Erythroblast (primary cell): ENCODE data around the gene SNX18.
A peak's percentile ranks its signal among the peaks of the same experiment; 100 is the strongest.
"Not testable (repeated sequence)": the region's sequence is repeated elsewhere in the genome, so short reads cannot be mapped to it uniquely, and the experiment has no call there.

ENCODE experiments used
- DNase-seq, 2 experiments: peaks; one replicate each; lab custom pipeline; 2025; lab: John Stamatoyannopoulos, UW
- GATA1 ChIP-seq: IDR thresholded peaks from 2 replicates; pipeline ENCODE4 v1.6.1; 2011; ENCODE audit warnings: low read depth, mild to moderate bottlenecking, control low read depth, low read length, moderate library complexity
- POLR2A ChIP-seq: IDR thresholded peaks from 2 replicates; pipeline ENCODE4 v1.6.1; 2011; ENCODE audit warnings: mild to moderate bottlenecking, low read length

SNX18 gene, protein sequence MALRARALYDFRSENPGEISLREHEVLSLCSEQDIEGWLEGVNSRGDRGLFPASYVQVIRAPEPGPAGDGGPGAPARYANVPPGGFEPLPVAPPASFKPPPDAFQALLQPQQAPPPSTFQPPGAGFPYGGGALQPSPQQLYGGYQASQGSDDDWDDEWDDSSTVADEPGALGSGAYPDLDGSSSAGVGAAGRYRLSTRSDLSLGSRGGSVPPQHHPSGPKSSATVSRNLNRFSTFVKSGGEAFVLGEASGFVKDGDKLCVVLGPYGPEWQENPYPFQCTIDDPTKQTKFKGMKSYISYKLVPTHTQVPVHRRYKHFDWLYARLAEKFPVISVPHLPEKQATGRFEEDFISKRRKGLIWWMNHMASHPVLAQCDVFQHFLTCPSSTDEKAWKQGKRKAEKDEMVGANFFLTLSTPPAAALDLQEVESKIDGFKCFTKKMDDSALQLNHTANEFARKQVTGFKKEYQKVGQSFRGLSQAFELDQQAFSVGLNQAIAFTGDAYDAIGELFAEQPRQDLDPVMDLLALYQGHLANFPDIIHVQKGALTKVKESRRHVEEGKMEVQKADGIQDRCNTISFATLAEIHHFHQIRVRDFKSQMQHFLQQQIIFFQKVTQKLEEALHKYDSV

GRCh38 chr5:54517512-54518145 lies at the start of gene SNX18:
SNX18 (plus strand) TSS chr5:54517759; CDS start chr5:54517953, 194 bp downstream.
- TF ChIP-seq GATA1 (no peak), POLR2A (peak; percentile 24)
- peak; percentile 94 to 96 for DNase-seq

DNA sequence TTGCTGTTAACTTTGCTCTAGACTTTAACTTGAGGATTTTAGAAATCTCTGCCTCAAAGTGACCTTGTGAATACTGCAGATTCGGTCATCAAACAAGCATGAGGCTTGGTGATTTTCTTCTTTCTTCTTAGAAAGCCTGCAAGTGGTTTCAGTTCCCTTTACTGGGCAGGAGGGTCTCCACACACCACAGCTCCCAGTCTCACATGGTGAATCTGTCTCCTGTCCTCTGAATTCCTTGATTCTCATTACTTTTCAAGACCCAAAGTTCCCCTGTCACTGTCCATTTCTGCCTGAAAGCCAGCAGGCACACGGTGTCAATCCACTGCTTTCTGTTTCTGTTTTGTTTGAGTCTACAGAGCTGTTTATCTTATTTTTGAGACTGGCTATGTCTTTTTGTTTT lies 47.9 kb upstream of the SNX18 start:
- no peak for TF ChIP-seq POLR2A
- TF ChIP-seq GATA1 = no peak
- DNase-seq = no peak

GRCh38 chr5:54470128-54470527 lies 47.4 kb upstream of the SNX18 start:
- TF ChIP-seq GATA1 (no peak), POLR2A (no peak)
- no peak for DNase-seq

DNA sequence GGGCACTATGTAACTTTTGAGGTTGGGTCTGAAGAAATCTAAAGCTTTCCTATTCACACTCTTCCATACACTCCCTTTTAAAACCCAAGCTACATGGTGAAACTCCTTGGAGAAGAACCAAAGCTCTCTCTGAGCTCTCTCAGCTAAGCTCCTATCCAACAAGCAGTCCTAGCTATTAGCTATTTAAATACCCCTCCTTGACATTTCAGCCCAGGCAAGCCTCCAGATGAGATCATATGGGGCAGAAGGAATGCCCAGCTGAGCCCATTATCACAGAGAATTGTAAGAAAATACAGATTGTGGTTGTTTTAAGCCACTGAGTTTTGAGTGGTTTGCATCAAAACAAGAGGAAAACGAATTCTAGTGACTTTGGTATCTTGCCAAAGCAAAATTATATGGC lies 46.9 kb upstream of the SNX18 start:
- no peak for TF ChIP-seq GATA1
- no peak for TF ChIP-seq POLR2A
- DNase-seq = peak in 1 of 2 experiments; percentile 9

GRCh38 chr5:54471398-54471797 lies 46.2 kb upstream of the SNX18 start:
- peak; percentile 9 to 55 for DNase-seq
- TF ChIP-seq GATA1 (no peak), POLR2A (no peak)

GRCh38 chr5:54476682-54477081 lies 40.9 kb upstream of the SNX18 start:
- TF ChIP-seq GATA1 (no peak), POLR2A (no peak)
- no peak for DNase-seq

DNA sequence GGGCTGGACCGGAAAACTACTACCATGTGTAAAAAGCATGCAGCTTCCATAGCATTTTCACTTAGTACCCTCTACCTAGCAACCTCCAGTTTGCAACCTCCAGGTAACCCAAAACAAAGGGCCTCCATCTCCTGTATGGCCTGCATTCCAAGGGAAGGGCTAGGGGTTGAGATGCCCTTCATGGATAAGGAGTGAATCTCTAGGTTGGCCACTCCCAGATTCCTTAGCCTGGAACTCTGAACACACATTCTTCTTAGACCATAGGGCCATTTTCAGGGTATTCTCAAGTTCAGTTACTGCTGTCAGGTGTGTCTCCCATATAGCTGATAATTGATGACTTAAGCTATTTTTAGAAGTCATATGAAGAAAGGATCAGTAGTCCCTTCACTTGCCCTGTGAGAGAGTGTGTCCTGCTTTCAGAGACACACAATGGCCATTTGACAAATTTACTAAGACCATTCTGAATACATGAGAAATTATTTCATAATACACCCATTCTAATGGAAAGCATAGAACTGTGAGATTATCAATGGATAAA lies 39.5 kb upstream of the SNX18 start:
- TF ChIP-seq POLR2A (no peak), GATA1 (no peak)
- DNase-seq = no peak

DNA sequence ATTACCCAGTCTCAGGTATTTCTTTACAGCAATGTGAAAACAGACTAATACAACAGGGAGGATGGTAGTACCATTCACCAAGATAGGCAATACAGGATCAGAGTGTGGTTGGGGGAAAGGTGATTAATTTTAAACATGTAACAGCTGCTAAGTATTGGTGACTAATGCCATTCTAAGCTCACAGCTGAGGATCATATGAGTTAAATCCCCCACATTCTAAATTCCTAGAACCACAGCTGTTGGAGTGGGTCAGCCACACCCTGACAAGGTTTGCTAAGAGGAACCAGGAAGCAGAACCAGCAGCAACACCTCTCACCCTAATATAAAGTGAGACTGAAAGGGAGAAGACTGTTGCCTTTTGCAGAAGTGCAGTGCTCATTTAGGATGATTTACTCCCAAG lies 37.3 kb upstream of the SNX18 start:
- no peak for DNase-seq
- no peak for TF ChIP-seq GATA1
- no peak for TF ChIP-seq POLR2A

DNA sequence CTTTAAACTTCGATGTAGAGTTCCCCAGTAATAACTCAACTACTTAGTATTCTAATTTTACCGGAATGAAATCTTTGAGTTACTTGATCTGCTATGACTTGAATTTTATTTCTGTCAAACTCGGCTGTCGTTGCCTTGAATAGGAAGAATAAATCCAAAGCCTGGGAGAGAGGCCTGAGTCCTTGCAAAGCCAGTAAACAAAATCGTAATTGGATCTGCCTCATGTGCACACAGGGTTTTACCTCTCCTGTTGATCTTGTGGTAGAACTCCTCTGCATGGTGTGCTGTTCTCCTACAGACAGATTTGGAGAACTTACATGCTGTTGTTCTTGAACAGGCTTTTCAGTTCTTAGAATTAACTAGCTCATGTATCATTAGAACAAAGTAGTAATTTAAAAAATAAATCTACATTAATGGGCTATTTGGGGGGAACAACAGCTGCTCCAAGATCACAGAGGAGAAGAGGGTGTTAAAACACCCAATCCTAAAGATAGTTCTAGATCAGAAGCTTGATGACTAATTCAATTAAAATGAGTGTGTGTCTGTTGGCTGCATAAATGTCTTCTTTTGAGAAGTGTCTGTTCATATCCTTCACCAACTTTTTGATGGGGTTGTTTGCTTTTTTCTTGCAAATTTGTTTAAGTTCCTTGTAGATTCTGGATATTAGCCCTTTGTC lies 33.2 kb upstream of the SNX18 start:
- DNase-seq = no peak

DNA sequence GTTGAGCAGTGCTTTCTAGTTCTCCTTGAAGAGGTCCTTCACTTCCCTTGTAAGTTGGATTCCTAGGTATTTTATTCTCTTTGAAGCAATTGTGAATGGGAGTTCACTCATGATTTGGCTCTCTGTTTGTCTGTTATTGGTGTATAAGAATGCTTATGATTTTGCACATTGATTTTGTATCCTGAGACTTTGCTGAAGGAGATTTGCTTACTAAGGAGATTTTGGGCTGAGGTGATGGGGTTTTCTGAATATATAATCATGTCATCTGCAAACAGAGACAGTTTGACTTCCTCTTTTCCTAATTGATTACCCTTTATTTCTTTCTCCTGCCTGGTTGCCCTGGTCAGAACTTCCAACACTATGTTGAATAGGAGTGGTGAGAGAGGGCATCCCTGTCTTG lies 31.9 kb upstream of the SNX18 start:
- not testable (repeated sequence) for DNase-seq

More for the DNA sequence above, 33.2 kb upstream of the SNX18 start:
- TF ChIP-seq POLR2A (no peak), GATA1 (no peak)

DNA sequence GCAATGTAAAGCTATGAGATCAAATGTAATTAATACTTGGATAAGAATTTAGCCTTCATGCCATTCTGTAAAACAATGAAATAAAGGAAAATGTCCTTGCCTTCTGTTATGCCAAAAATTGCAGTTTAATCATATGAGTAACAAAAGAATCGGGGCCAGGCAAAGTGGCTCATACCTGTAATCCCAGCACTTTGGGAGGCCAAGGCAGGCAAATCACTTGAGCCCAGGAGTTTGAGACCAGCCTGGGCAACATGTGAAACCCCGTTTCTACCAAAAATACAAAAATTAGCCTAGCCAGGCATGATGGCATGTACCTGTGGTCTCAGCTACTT lies 27.9 kb upstream of the SNX18 start:
- not testable (repeated sequence) for DNase-seq

- TF ChIP-seq GATA1 = no peak
- TF ChIP-seq POLR2A = no peak
- no peak for DNase-seq
Measured at GRCh38 chr5:54491326-54491725, 26.2 kb upstream of the SNX18 start.

DNA sequence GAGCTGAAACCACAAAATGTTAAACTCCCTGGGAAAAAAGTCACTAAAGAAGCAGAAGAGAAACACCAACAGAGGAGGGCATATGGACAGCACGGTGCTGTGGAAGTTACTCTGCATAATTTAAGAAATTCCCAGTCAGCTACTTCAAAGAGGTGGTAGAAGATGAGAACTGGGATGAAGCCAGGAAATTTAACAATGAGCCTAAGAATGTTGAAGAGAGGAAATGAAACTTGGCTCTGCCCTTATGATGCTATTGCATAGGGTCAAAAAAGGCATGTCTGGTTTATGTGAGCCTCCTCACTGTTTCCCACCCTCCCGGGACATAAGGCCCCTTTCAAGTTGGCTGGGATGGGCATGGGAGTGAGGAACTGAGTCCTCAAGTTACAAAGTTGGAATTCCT lies 25.4 kb upstream of the SNX18 start:
- no peak for TF ChIP-seq POLR2A
- TF ChIP-seq GATA1 = no peak
- no peak for DNase-seq

DNA sequence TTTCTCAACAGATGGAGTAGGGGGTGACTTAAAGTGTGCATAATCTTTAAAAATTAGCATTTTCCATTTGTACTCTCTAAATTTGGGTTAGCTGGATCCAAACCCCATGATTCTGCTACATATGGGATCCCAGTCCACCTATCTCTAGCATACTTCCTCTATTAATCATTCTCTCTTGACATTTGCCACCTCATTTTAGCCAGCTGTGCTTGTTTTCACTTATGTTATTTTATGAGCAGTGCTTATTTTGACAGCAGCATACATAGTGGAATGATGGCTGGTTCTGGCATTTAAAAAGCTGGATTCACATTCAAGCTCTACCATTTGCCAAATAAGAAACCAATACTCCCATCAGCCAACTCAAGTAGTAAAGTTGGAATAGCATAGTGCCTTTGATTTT lies 22.5 kb upstream of the SNX18 start:
- DNase-seq = no peak
- TF ChIP-seq POLR2A (no peak), GATA1 (no peak)

DNA sequence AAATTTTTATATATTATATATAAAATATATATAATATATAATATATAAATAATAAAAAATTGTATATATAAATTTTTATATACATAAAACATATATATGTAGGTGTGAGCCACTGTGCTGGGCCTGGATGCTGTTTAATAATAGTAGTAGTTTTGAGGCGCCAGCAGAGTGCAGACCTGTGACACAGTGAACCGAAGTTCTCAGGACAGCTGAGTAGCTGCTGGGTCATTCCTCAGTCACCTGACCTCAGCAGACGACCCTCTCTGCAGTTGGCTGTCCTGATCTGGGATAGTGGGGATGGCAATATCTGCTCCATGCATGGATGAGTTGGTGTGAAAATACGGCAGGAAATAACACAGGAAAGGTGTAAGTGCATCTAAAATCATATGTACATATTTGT lies 3.3 kb upstream of the SNX18 start:
- no peak for TF ChIP-seq POLR2A
- no peak for TF ChIP-seq GATA1
- peak; percentile 45 to 57 for DNase-seq
